ENCODE measurements around the gene C3orf85.
A peak's percentile ranks its signal among the peaks of the same experiment; 100 is the strongest.
"Not testable (repeated sequence)": the region's sequence is repeated elsewhere in the genome, so short reads cannot be mapped to it uniquely, and the experiment has no call there.

C3orf85 gene

GRCh38 chr3:109136523-109136922 lies at the start of gene C3orf85:
C3orf85 (plus strand) TSS chr3:109136719; CDS start chr3:109136848, 129 bp downstream.
- no peak for DNase-seq

DNA sequence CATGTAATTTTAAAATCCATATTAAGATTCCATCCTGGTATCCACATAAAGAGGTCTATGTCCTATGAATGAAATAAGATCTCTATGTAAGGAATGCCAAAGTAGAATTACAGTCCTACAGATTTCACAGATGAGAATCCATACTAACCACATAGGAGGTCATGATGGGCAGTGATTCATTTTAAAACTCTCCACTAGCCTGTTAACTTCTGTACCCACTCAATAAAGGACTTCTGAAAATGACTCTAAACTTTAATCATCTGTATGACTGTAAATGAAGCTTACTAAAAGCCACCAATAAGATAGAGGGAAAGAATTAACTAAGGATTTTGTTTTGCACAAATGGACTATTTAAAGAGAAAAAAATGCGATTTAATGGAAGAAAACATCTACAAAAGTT lies 47.3 kb upstream of the C3orf85 start:
- DNase-seq: peak; percentile 15

DNA sequence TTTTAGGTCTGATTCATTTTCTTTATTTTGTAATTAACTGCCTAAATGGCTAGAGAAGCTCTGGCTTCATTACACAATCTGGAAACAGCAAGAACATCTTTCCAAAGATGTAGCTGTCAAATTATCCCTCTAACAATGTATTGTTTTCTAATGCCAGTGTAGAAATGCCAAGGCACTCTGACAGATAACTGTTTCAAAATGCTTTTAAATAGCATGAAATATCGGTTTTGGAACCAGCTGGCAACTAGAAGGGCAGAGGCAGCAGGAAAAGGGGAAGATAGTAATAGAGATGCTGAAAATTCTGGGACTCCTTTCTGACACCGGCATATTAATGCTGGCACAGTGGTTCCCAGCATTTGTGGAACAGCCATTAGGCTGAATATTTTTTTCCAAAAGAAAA lies 44.7 kb upstream of the C3orf85 start:
- no peak for DNase-seq

DNA sequence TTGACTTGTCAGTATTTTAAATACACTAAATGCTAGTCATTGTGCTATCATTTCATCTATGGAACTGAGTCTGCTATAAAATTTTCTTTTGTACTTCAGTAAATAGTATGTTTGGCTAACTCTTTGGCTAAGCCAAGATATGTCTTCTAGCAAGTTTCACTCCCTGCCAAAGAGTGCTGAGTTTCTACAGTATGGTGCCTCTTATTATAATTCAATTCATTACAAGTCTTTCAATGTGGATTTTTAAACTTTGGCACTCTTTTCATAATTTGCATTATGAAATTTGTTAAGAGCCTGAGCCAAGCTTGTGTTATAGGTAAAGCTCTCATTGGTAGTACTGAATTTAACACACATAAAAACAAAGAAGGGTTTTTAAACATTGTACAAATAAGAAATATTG lies 43.0 kb upstream of the C3orf85 start:
- no peak for DNase-seq

GRCh38 chr3:109095166-109095565 lies 41.4 kb upstream of the C3orf85 start:
- DNase-seq: no peak

DNA sequence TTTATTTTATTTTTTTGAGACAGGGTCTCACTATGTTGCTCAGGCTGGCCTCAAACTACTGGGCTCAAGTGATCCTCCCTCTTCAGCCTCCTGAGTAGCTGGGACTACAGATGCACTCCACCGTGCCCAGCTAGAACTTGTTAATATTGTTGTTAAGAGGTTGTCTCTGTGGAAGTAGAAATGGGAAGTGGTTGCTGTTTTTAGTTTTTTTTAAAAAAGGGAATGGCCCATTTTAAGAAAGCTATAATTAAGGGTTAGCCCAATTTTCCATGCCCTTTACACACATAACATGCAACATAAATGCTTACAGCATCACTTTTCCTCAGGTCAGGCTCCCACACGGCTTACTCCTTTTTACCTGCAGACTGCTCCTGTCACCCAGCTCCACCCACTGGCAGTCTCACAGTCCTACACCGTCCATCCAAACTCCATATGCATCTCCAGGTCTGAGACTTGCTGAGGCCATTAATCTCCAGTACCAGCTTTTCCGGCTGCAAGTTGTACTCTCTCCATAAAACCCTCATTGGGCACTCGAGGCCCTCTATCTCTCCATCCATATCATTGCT lies 38.4 kb upstream of the C3orf85 start:
- no peak for DNase-seq

DNA sequence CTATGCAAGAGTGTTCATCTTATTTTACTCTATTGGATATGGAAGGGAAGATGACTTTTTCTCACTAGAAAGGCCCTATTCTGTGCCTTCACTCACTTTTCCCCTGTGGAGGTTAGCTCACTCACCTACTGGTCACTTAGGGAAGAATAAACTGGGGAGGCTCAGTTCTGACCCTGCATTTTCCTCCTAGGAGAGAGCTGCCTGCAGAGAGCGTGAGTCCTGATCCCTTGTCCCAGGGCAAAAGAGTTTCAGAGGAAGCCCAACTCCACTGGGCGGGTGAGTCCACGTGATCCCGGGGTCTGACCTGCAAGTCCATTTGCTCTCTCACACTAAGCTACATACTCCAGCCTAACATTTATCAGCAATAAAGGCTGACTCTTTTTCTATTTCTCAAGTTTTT lies 26.9 kb upstream of the C3orf85 start:
- no peak for DNase-seq

- no peak for DNase-seq
These were observed 23.4 kb upstream of the C3orf85 start for GRCh38 chr3:109112946-109113760.

- no peak for DNase-seq
These were observed 21.8 kb upstream of the C3orf85 start for GRCh38 chr3:109114746-109115145.

GRCh38 chr3:109115451-109115850 lies 21.1 kb upstream of the C3orf85 start:
- no peak for DNase-seq

- DNase-seq: no peak
These were observed 20.5 kb upstream of the C3orf85 start for GRCh38 chr3:109116031-109116430.

DNA sequence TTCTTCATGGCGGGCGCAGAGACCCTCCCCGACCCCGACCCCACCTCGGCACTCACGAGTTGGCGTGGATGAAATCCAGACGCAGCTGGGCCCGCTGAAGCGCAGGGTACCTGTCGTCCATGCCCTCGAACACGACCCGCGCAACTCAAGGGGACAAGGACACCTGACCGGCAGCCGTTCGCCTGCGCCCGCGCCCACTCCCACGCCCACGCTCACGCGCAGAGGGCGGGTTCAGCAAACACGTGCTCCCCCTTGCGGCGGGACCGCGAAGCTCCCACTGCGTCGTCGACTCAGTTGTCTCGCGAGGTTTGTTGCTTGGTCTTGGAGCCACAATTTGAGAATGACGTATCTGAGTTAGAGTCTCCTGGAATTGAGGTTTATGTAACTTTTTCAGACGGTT lies 18.6 kb upstream of the C3orf85 start, which contains the start of gene MORC1:
Gene MORC1, minus strand, starts transcription at position 196 of the 400 bp plus-strand sequence. Its CDS starts 75 bp downstream, at position 121.
- no peak for DNase-seq

- DNase-seq: no peak
These were observed 17.9 kb upstream of the C3orf85 start for GRCh38 chr3:109118584-109118983.

- DNase-seq: no peak
These were observed 13.8 kb upstream of the C3orf85 start for GRCh38 chr3:109122690-109123089.

- DNase-seq: no peak
These were observed 10.6 kb upstream of the C3orf85 start for GRCh38 chr3:109125902-109126301.

- no peak for DNase-seq
These were observed 9.0 kb upstream of the C3orf85 start for GRCh38 chr3:109127553-109127952.

DNA sequence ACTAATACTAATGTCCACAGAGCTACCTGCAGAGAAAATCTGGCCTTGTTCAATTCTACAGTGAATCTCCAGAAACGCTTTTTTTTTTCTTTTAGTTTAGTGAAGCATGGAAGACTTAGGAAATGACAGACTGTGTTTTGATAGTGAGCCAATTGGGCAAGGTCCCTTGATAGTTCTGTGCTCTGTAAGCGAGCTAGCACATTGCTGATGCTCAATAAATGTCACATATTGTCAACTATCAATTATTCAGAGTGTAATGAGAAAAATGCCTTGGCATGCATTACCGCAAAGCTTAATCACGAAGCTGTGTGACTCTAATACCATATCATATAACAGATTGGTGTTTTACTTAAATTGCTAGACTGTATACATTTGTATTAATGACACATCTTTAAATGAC lies 5.2 kb upstream of the C3orf85 start:
- no peak for DNase-seq

GRCh38 chr3:109132801-109133473 lies 3.6 kb upstream of the C3orf85 start:
- DNase-seq: no peak

DNA sequence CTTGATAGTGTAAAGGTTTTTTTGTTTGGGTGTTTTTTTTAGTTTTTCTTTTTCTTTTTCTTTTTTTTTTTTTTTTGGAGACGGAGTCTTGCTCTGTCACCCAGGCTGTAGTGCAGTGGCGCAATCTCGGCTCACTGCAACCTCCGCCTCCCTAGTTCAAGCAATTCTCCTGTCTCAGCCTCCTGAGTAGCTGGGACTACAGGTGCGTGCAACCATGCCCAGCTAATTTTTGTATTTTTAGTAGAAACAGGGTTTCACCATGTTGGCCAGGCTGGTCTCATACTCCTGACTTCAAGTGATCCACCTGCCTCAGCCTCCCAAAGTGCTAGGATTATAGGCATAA lies 3.1 kb upstream of the C3orf85 start:
- DNase-seq: not testable (repeated sequence)

GRCh38 chr3:109137761-109138160 lies 1.2 kb downstream of the C3orf85 start:
- DNase-seq: no peak

DNA sequence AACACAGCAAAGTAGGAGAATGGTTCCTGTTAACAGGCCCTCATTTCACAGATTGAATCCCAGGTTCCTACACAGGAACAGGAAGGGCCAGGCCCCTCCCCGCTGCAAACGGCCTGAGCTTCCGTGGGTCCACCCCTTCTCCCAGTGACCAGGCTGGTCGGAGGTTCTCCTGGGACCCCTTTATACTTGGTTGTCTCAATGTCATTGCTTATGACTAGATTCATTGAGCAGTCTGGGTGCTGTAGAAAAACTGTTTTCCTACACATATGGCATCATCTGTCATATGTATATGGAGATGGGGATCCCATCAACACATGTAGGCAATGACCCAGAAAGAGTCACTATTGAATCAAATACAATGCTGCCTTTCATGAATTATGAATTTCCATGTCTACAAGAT lies 3.8 kb downstream of the C3orf85 start:
- no peak for DNase-seq

DNA sequence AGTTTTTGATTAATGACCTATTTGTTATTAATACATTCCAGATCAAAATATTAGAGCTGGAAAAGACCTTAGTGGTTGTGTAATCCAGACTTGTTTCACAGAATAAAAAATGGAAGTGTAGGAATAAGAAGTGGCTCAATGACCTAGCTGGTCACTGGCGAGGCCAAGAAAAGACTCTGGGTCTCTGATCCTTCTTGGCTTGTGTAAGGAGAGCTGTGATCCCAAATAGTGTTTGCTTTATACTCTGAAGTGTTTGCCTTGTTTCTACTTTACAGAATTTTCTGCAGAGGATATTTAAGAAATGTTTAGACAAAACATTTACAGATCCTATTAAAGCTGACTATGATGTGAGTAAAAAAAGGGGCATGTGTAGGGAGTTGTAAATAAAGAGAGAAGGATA lies 7.1 kb downstream of the C3orf85 start:
- no peak for DNase-seq

- no peak for DNase-seq
These were observed 12.6 kb downstream of the C3orf85 start for GRCh38 chr3:109149078-109149477.

DNA sequence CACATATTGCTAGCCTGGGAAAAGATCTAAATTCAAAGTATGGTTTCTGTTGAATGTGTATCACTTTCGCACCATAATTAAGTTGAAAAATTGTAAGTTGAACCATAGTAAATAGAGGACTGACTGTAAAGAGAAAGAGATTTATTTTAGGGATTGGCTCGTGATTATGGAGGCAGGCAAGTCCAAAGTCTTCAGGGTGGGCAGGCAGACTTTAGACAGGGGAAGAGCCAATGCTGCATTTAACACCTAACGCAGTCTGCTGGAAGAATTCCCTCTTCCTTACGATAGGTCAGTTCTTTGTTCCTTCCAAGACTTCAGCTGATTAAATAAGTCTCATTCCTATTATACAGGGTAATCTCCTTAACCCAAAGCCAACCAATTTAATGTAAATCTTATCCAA lies 15.8 kb downstream of the C3orf85 start:
- DNase-seq: no peak

Data from activated CD4-positive, alpha-beta T cell treated with anti-CD3 and anti-CD28 coated beads, Interleukin-10, Interleukin-2, amounts not matched to agents 100 ng/mL and 50 ng/mL, durations not matched to agents 16 hours and 8 hours (primary cell).